Uterus (tissue), 4 donors: ENCODE data around the gene NDE1. TPM values are rescaled to one million over a fixed set of nuclear protein-coding genes. Genes with fewer than 3 reads are reported as not detected.
A peak's percentile ranks its signal among the peaks of the same experiment; 100 is the strongest.

ENCODE experiments used
- DNase-seq, 2 donors: peaks; one replicate each; pipeline ENCODE4 v3.0.0-alpha.2; 2019 to 2020
- H3K27ac ChIP-seq, 2 donors: fragments of 200-600 bp; sonication (generic); 1 replicate in 1 of 2; 2 replicates in 1 of 2; pipeline ENCODE4 v1.5.1; 2016 to 2018
- H3K27me3 ChIP-seq, 2 donors: fragments of 200-600 bp; sonication (generic); one replicate each; pipeline ENCODE4 v1.5.1; 2018 to 2019; ENCODE audit warnings: control low read depth in 1 of 2
- H3K36me3 ChIP-seq, 2 donors: fragments of 200-600 bp; sonication (generic); one replicate each; pipeline ENCODE4 v1.5.1; 2019; ENCODE audit warnings: control low read depth in 1 of 2
- H3K4me1 ChIP-seq, 2 donors: fragments of 200-600 bp; sonication (generic); one replicate each; pipeline ENCODE4 v1.5.1; 2018 to 2019; ENCODE audit warnings: control low read depth in 1 of 2
- H3K4me3 ChIP-seq, 2 donors: fragments of 200-600 bp; sonication (generic); 1 replicate in 1 of 2; 2 replicates in 1 of 2; pipeline ENCODE4 v1.5.1; 2018 to 2019; ENCODE audit warnings: mild to moderate bottlenecking in 1 of 2
- H3K9me3 ChIP-seq, 2 donors: fragments of 200-600 bp; sonication (generic); one replicate each; pipeline ENCODE4 v1.5.1; 2019; ENCODE audit warnings: control low read depth in 1 of 2
- POLR2A ChIP-seq, 2 donors: fragments of 450-650 bp; IDR thresholded peaks; one replicate each; pipeline ENCODE4 v1.6.1; 2016; ENCODE audit warnings: antibody characterized with exemption in 2 of 2, mild to moderate bottlenecking in 1 of 2, moderate library complexity in 1 of 2
- intact Hi-C: fragments of 100-400 bp; cut with DNase I; formaldehyde crosslinking; loops from one replicate; pipeline ENCODE4 v1.15.1; 2023; ENCODE audit warnings: low total_unique reads
- total RNA-seq, 4 donors: library from RNA; depleted of rRNA in 3 of 4; stranded (reverse); fragments of >200 nt in 3 of 4; gene quantifications; one replicate each; pipeline versions ENCODE4 v1.1.0 to v1.2.4, GENCODE V29; 2014 to 2023
- TF ChIP-seq, protein P1 (sequence below), 4 experiments: fragments of 200-600 bp in 2 of 4; fragments of 450-650 bp in 2 of 4; sonication (generic) in 2 of 4; IDR thresholded peaks; one replicate each; pipeline ENCODE4 v1.5.1; 2016 to 2019; ENCODE audit warnings: antibody characterized with exemption in 4 of 4, mild to moderate bottlenecking in 2 of 4, moderate library complexity in 1 of 4
- donor health status: DM: yes; HTN: yes; CAD: no.

NDE1 gene
- total RNA-seq, 4 donors from 2014 or later, result 23.8 to 53.4 (median 39.2) TPM

DNA sequence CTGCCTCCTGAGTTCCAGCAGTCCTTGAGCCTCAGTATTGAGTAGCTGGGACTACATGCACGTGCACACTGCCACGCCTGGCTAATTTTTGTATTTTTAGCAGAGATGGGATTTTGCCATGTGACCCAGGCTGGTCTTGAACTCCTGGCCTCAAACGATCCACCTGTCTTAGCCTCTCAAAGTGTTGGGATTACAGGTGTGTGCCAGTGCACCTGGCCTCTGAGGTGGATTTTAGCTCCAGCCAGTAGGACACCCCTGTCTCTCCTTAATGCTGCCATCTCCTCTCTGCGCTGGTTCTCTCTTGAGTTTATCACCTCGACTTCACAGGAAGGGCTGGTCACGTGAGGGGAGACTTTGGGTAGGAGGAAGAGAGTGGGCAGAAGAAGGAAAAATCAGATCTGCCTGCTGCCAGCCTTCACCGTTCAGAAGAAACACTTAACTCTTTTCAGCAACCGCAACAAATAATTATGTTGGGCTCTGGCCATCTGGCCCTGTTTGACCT, 55.1 kb downstream of the NDE1 start:
- H3K4me3 ChIP-seq, result no peak overlapping the region
- TF ChIP-seq POLR2A (IDR thresholded peaks at IDR 0.05), result no peak
- TF ChIP-seq, protein P1, sequence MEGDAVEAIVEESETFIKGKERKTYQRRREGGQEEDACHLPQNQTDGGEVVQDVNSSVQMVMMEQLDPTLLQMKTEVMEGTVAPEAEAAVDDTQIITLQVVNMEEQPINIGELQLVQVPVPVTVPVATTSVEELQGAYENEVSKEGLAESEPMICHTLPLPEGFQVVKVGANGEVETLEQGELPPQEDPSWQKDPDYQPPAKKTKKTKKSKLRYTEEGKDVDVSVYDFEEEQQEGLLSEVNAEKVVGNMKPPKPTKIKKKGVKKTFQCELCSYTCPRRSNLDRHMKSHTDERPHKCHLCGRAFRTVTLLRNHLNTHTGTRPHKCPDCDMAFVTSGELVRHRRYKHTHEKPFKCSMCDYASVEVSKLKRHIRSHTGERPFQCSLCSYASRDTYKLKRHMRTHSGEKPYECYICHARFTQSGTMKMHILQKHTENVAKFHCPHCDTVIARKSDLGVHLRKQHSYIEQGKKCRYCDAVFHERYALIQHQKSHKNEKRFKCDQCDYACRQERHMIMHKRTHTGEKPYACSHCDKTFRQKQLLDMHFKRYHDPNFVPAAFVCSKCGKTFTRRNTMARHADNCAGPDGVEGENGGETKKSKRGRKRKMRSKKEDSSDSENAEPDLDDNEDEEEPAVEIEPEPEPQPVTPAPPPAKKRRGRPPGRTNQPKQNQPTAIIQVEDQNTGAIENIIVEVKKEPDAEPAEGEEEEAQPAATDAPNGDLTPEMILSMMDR (IDR thresholded peaks at IDR 0.05), result no peak
- no peaks in the 10 kb centered on the region for H3K9me3 ChIP-seq
- intact Hi-C loops, result no loop called here
- peak overlapping the region in 1 of 2 donors; percentile 37 for H3K27ac ChIP-seq
- H3K36me3 ChIP-seq, result no peaks in the 10 kb centered on the region
- no peak for DNase-seq
- H3K4me1 ChIP-seq, result no peaks in the 10 kb centered on the region
- no peaks in the 10 kb centered on the region for H3K27me3 ChIP-seq

DNA sequence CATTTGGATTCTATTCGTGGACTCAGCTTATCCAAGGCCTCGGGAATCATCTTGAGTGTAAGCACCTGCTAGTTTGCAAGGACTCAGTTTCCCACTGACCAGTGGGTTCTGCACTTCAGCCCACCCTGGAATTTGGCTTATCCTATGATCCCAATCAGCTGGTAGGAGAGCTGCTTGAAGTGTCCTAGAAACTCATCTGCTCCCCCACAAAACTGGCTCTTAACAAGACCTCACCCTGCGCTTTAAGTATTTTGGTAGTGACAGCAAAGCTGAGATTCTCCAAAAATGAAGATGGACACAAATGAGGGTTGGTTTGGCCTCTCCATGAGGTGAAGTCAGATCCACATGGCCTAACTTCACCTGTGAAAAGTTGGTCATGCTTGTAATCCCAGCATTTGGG, 57.3 kb downstream of the NDE1 start:
- no peaks in the 10 kb centered on the region for H3K27me3 ChIP-seq
- H3K4me1 ChIP-seq, result no peaks in the 10 kb centered on the region
- H3K27ac ChIP-seq, result no peak overlapping the region
- DNase-seq, result no peak
- no peak overlapping the region for H3K4me3 ChIP-seq
- no peaks in the 10 kb centered on the region for H3K9me3 ChIP-seq
- intact Hi-C loops, result no loop called here
- no peaks in the 10 kb centered on the region for H3K36me3 ChIP-seq
- TF ChIP-seq, protein P1 (IDR thresholded peaks at IDR 0.05), result no peak
- TF ChIP-seq POLR2A (IDR thresholded peaks at IDR 0.05), result no peak

DNA sequence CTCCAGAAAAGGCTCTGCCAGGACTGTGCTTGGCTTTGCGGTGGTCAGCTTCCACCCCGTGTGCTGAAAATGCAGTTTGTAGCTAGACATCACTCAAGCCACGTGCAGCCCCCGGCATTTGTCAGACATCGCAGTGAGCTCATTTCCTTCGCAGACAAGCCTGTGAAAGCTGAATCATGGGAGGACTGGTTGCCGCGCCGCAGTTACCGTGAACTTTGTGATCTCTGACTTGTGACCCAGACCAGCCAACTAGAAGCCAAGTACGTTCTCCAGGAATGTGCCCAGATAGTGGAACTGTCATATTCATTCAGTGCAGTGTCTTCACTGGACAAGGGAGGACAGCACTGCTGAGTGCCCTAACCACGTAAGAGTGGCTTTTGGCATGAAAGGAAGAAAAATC, 58.1 kb downstream of the NDE1 start:
- Histone ChIP-seq H3K27ac (no peak overlapping the region), H3K36me3 (no peaks in the 10 kb centered on the region)
- DNase-seq, result no peak

DNA sequence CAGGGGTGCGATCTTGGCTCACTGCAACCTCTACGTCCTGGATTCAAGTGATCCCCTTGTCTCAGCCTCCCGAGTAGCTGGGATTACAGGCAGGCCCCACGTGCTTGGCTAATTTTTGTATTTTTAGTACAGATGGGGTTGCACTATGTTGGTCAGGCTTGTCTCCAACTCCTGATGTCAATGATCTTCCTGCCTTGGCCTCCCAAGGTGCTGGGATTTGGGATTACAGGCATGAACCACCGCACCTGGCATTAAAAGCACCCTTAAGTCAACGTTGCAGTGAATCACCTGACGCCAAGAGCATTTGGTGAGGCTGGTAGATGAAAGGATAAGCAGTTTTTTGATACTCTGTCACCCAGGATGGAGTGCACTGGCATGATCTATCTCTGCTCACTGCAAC, 59.0 kb downstream of the NDE1 start:
- H3K4me1 ChIP-seq, result no peaks in the 10 kb centered on the region
- no peaks in the 10 kb centered on the region for H3K27me3 ChIP-seq
- no peak for TF ChIP-seq POLR2A (IDR thresholded peaks at IDR 0.05)
- TF ChIP-seq, protein P1 (IDR thresholded peaks at IDR 0.05), result no peak
- H3K4me3 ChIP-seq, result no peak overlapping the region
- no peak overlapping the region for H3K27ac ChIP-seq
- intact Hi-C loops, result no loop called here
- DNase-seq, result no peak
- H3K36me3 ChIP-seq, result no peaks in the 10 kb centered on the region
- no peaks in the 10 kb centered on the region for H3K9me3 ChIP-seq

More for the DNA sequence above, 58.1 kb downstream of the NDE1 start:
- intact Hi-C loops, result no loop called here
- Histone ChIP-seq H3K27me3 (no peaks in the 10 kb centered on the region), H3K4me1 (no peaks in the 10 kb centered on the region), H3K4me3 (no peak overlapping the region), H3K9me3 (no peaks in the 10 kb centered on the region)
- TF ChIP-seq, protein P1 (IDR thresholded peaks at IDR 0.05), result no peak
- TF ChIP-seq POLR2A (IDR thresholded peaks at IDR 0.05), result no peak

DNA sequence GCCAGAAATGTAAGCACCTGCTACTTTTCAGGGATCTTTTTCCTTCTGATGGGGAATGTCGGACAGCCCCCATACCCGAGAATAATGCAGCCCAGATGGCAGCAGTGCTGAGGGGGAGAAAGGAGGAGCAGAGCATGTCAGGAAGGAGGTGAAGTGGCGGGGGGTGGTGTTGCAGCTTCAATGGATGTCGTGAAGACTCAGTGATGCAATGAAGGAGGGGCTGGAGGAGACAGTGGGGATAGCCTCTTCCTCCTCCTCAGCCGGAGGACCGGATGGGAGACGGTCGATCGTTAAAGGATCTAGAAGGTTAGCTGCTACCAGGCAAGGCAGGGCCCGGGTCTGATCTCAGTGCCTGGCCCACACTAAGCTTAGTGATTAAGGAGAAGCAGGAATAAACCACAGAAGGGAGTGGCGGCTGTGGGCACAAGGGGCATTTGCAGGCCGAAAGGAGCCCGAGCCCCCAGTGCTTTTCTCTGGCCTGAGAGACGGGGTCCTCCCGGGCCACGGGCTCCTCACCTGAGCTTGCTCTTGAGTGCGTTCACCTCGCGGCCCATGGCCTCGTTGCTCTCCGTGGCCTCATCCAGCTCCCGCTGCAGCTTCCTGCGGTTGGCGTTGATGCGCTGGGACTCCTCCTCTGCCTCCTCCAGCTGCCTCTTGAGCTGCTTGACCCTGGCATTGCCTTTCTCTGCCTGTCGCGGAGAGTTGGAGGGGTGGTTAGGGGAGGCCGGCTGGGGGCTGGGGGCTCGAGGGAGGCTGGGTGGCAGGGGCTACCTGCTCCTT, 64.5 kb downstream of the NDE1 start:
- Histone ChIP-seq H3K4me1 (no peaks in the 10 kb centered on the region), H3K9me3 (no peaks in the 10 kb centered on the region), H3K27me3 (no peaks in the 10 kb centered on the region), H3K27ac (no peak overlapping the region), H3K4me3 (no peak overlapping the region), H3K36me3 (no peaks in the 10 kb centered on the region)
- intact Hi-C loops, result no loop called here
- no peak for DNase-seq
- TF ChIP-seq, protein P1 (IDR thresholded peaks at IDR 0.05), result no peak
- no peak for TF ChIP-seq POLR2A (IDR thresholded peaks at IDR 0.05)
